ENCODE data around the gene AP4E1. TPM values are rescaled to one million over a fixed set of nuclear protein-coding genes. Genes with fewer than 3 reads are reported as not detected.
"Not testable (repeated sequence)": the region's sequence is repeated elsewhere in the genome, so short reads cannot be mapped to it uniquely, and the experiment has no call there.

The AP4E1 gene
- total RNA-seq, 1 experiment from 2014 or later, result 10.1 TPM

DNA sequence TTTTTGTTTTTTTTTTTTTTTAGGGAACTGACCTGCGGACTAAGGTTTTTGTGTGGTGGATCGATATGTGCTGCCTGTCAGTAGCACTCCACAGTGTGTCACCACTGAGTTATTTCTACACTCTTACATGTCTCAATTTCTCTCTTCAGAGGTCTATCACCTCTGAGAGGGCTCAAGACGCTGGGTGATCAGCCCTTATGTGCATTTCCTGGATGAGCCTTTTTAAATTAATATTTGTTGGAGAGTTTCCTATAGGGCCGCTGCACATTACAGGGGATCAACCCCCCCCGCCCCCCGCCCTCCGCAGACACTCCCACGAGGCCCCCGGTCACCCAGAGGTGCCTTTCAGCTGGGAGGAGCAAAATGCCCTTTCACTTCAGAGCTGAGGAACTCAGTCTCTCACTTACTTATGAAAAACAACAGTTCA, 34.5 kb upstream of the AP4E1 start:
- DNase-seq (ENCODE audit: low read depth, low spot score) (no peak), ATAC-seq (no peak)
- BruUV-seq (replicated peaks), result no TSS peak
- intact Hi-C loops (cut with micrococcal nuclease), result no loop called here
- H3K4me2 ChIP-seq (ENCODE audit: low read length), result no peak overlapping the region
- H4K20me1 ChIP-seq (ENCODE audit: insufficient read depth), result no peaks in the 10 kb centered on the region
- no peak overlapping the region for H2AFZ ChIP-seq (ENCODE audit: low read depth, low read length, poor library complexity, severe bottlenecking)
- H3K9me2 ChIP-seq (ENCODE audit: insufficient read depth), result no peaks in the 10 kb centered on the region
- ChIA-PET RAD21 (ENCODE audit: low non-redundant PET in 1 of 2, low total read pairs in 2 of 2, uncharacterized antibody in 2 of 2, unreplicated experiment in 2 of 2) (interaction anchor here in 1 of 2 experiments (0.6 kb wide), 1 partner anchor 211 kb away, joined by 3 read pairs; no protein-coding TSS in a partner anchor), POLR2A (no interaction called here), CTCF (no interaction called here)
- H3K4me3 ChIP-seq (replicated peaks in 1 of 2; ENCODE audit: low read depth in 1 of 2, low read length in 2 of 2), result no peak overlapping the region
- H3K9ac ChIP-seq (ENCODE audit: low read length), result no peak overlapping the region
- H3K9me3 ChIP-seq (ENCODE audit: control insufficient read depth in 1 of 2, insufficient read depth in 1 of 2, low read depth in 1 of 2, low read length in 2 of 2), result no peaks in the 10 kb centered on the region
- H3K36me3 ChIP-seq (ENCODE audit: control insufficient read depth in 1 of 2, insufficient read depth in 2 of 2, low read length in 2 of 2), result no peaks in the 10 kb centered on the region
- peaks cover 0 to 10% of the 10 kb centered on the region in 2 experiments; a peak in 2 of 4 replicates for H3K4me1 ChIP-seq (ENCODE audit: control insufficient read depth in 1 of 2, insufficient read depth in 2 of 2, low read length in 2 of 2)
- H3K79me2 ChIP-seq (ENCODE audit: insufficient read depth, low read length), result no peaks in the 10 kb centered on the region
- H3K27ac ChIP-seq (ENCODE audit: low read depth, low read length), result no peak overlapping the region
- peaks cover 6% of the 10 kb centered on the region; the same call in 1 of the 2 replicates for H3K27me3 ChIP-seq (ENCODE audit: insufficient read depth, low read length)
- no peak for TF ChIP-seq POLR2AphosphoS5 (IDR thresholded peaks at IDR 0.05; ENCODE audit: low read depth, low read length)
- TF ChIP-seq, protein P1, sequence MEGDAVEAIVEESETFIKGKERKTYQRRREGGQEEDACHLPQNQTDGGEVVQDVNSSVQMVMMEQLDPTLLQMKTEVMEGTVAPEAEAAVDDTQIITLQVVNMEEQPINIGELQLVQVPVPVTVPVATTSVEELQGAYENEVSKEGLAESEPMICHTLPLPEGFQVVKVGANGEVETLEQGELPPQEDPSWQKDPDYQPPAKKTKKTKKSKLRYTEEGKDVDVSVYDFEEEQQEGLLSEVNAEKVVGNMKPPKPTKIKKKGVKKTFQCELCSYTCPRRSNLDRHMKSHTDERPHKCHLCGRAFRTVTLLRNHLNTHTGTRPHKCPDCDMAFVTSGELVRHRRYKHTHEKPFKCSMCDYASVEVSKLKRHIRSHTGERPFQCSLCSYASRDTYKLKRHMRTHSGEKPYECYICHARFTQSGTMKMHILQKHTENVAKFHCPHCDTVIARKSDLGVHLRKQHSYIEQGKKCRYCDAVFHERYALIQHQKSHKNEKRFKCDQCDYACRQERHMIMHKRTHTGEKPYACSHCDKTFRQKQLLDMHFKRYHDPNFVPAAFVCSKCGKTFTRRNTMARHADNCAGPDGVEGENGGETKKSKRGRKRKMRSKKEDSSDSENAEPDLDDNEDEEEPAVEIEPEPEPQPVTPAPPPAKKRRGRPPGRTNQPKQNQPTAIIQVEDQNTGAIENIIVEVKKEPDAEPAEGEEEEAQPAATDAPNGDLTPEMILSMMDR (IDR thresholded peaks at IDR 0.05 in 2 of 3, conservative IDR thresholded peaks at IDR 0.05 in 1 of 3; ENCODE audit: borderline replicate concordance in 1 of 3, insufficient read depth in 1 of 3, low read depth in 2 of 3, low read length in 2 of 3), result no peak
- TF ChIP-seq SP1 (IDR thresholded peaks at IDR 0.05; ENCODE audit: low read depth), result no peak
- no peak for TF ChIP-seq CEBPB (IDR thresholded peaks at IDR 0.05; ENCODE audit: low read depth)

- H3K4me2 ChIP-seq (ENCODE audit: low read length); H3K9ac ChIP-seq (ENCODE audit: low read length); H3K27me3 ChIP-seq (ENCODE audit: insufficient read depth, low read length); ATAC-seq; H3K9me3 ChIP-seq (ENCODE audit: control insufficient read depth in 1 of 2, insufficient read depth in 1 of 2, low read depth in 1 of 2, low read length in 2 of 2); H4K20me1 ChIP-seq (ENCODE audit: insufficient read depth); intact Hi-C loops (cut with micrococcal nuclease); H2AFZ ChIP-seq (ENCODE audit: low read depth, low read length, poor library complexity, severe bottlenecking); H3K9me2 ChIP-seq (ENCODE audit: insufficient read depth); H3K27ac ChIP-seq (ENCODE audit: low read depth, low read length); H3K79me2 ChIP-seq (ENCODE audit: insufficient read depth, low read length); BruUV-seq (replicated peaks); RAD21 ChIA-PET (ENCODE audit: low non-redundant PET in 1 of 2, low total read pairs in 2 of 2, uncharacterized antibody in 2 of 2, unreplicated experiment in 2 of 2); POLR2A ChIA-PET; H3K4me1 ChIP-seq (ENCODE audit: control insufficient read depth in 1 of 2, insufficient read depth in 2 of 2, low read length in 2 of 2); DNase-seq (ENCODE audit: low read depth, low spot score); H3K36me3 ChIP-seq (ENCODE audit: control insufficient read depth in 1 of 2, insufficient read depth in 2 of 2, low read length in 2 of 2); H3K4me3 ChIP-seq (replicated peaks in 1 of 2; ENCODE audit: low read depth in 1 of 2, low read length in 2 of 2): not testable (repeated sequence)
- CTCF ChIA-PET, result interaction anchor here (0.9 to 1.0 kb wide), 2 partner anchors 253 to 903 kb away, joined by 3 read pairs; no protein-coding TSS in a partner anchor
These were observed 33.2 kb upstream of the AP4E1 start for GRCh38 chr15:50875238-50875637.
